ENCODE measurements around the gene TEP1.
"Not testable (repeated sequence)": the region's sequence is repeated elsewhere in the genome, so short reads cannot be mapped to it uniquely, and the experiment has no call there.

TEP1 gene

DNA sequence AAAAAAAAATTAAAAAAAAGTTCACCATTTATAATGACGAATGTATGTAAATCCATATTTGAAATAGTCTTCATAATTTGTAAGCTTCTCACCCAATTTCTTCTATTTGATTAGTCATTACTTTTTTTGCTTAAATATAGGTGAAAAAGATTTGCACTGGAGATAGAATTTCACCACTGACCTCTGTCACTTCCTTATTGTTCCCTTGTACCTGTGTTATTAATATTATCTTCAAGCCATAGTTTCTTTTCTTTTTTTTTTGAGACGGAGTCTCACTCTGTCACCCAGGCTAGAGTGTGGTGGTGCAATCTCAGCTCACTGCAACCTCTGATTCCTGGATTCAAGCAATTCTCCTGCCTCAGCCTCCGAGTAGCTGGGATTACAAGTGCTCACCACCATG lies 15.8 kb downstream of the TEP1 start:
- FAIRE-seq (no peak), DNase-seq (ENCODE audit: extremely low spot score, insufficient read length, low read depth) (no peak)

DNA sequence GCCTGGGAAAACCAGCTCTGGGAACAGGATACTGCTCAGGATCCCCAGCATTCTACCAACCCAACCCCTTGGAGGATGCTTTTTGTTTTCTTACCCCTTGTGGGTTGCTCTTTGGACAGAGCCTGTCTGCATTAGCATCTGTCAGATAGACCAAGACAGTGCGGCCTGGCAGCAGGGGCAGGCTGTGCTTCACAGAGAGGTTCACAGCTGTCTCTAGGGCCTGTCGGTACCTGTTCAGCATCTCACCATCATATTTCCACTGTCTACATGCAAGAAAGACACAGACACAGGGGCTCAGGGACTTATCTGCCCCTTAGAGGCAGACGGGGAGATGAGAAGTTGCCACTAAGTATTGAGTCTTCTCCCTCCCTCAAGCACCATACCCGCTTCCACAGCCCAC lies 21.8 kb downstream of the TEP1 start:
- FAIRE-seq (no peak), DNase-seq (ENCODE audit: extremely low spot score, insufficient read length, low read depth) (no peak)

DNA sequence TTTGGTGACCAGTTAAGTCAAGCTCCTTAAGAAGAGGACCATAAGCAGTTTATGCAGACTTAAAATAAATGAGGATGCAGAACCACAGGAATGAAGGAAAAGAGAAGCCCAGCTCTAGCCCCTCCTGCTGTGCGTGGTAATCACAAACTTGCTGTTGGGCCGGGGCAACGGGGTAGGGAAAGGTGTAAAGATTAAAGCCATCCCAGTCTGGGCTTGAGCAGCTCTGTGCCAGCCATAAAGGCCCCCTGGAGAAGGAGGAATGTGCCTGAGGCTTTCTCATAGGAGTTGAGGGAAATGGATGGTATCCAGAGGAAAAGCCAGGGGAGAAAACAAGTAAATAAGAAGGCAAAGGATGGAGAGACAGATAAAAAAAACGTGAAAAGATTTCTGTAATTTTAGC lies 25.1 kb downstream of the TEP1 start:
- no peak for DNase-seq (ENCODE audit: extremely low spot score, insufficient read length, low read depth)
- FAIRE-seq, result no peak

DNA sequence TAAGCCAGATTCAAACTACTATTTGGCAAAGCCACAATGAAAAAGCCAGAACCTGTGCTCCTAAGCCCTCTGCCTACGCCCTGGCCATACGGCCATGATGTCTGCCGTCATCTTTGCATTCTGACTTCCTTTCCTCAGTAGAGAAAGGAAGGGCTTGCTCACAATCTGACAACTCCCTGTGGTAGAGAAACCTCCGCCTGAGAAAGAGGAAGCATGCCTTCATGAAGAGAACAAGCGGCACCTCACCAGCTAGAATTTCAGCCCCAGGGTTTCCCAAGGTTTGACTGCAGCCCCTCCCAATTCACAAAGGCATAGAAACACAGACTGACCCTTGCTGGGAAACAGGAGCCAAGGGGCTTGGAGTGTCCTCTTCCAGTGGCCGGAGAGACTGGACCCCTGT lies 25.7 kb downstream of the TEP1 start:
- DNase-seq (ENCODE audit: extremely low spot score, insufficient read length, low read depth) (no peak), FAIRE-seq (no peak)

DNA sequence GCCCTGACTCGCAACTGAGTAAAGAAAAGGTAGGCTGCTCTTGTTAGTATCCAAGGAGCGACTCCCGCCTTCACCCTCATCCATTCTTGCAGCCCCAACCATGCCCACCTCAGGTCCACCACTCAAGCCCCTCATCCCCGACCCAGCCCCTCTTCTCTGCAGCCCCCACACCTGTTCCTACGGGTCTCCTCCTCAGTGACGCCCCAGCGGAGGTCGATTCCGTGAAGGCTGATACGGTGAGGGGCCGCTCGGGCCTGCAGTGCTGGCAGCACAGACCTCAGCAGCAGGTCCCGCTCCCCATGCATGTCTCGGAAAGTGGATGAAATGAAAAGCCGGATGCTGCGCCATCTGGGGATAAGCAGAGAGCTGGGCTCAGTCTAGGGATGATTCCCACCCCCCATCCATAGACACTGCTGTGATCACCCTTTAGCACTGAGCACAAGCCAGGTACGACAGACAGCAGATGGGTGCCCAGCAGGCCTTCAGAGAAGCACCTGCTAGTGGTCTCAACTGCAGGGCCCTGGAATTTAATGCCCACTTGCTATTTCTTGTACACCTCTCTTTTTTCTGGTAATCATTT lies 26.9 kb downstream of the TEP1 start:
- FAIRE-seq, result no peak
- no peak for DNase-seq (ENCODE audit: extremely low spot score, insufficient read length, low read depth)

DNA sequence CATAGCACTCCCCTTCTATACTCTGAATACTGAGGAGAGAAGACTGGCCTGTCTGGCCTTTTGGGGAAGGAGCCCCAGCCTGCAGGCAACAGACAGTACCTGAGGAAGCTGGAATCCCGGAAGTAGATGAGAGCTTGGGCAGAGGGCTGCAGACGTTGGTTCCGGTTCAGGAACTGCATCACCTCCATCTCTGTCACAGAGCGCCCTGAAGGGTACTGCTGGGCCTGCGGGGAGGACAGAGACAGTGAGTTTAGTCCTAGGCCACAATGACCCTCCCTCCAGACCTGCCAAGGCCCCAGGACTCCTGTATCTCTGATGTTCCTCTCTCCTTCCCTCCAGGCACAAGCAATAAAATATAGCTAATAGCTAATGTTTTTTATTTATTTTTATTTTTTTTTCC lies 28.4 kb downstream of the TEP1 start:
- no peak for DNase-seq (ENCODE audit: extremely low spot score, insufficient read length, low read depth)
- no peak for FAIRE-seq

DNA sequence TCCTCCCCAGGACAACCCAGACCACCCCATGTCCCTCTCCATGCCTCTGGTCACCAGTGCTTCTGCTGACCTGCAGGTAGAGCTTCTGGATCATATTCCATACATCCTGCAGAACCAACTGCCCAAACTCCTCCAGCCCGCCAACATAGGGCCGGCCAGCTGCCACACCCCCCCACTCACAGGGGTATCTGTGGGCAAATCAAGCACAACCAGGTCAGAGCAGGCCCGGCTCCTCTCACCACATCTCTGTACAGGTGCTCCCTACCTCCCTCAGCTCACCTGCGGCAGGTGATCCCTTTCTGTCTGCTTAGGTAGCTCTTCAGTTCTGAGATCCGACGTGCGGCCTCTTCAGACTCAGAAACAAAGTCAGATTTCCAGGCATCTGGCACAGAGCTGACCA lies 29.0 kb downstream of the TEP1 start:
- no peak for DNase-seq (ENCODE audit: extremely low spot score, insufficient read length, low read depth)
- FAIRE-seq, result no peak

DNA sequence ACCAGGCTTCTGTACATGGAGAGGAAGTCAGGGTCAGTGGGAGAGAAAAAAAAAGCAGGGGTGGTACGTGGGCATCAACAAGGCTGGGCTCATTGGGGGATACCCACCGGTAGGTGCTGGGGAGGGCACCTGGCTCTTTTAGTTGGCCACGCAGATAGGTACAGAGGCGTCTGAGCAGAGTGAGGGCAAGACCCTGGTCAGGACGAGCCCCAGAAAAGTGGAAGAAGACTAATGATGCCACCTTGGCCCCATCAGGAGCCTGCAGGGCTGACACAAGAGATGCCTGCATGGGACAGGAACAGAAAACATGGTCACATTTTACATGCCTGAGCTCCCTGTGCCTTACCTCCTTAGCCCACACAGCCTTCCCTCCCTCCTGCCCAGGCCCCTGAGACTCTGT lies 29.7 kb downstream of the TEP1 start:
- no peak for DNase-seq (ENCODE audit: extremely low spot score, insufficient read length, low read depth)
- FAIRE-seq, result no peak

DNA sequence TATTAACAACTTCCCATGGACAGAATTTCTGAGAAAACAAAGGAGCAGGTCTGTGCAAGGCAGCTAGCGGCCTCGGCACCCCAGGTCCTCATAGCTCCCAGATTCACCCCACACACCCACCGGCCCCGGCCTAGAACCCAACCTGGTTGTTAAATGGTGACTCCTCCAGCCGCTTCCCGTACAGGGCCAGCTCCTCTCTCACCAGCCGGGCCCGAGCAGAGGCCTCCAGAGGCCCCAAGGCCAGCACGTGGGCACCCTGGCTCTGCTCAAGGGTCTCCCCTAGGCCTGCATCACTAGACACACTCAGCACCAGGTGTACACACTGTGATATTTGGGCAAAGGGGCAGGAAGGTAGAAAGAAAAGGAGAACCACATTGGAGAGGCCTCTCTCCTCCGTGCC lies 30.3 kb downstream of the TEP1 start:
- FAIRE-seq (no peak), DNase-seq (ENCODE audit: extremely low spot score, insufficient read length, low read depth) (no peak)

DNA sequence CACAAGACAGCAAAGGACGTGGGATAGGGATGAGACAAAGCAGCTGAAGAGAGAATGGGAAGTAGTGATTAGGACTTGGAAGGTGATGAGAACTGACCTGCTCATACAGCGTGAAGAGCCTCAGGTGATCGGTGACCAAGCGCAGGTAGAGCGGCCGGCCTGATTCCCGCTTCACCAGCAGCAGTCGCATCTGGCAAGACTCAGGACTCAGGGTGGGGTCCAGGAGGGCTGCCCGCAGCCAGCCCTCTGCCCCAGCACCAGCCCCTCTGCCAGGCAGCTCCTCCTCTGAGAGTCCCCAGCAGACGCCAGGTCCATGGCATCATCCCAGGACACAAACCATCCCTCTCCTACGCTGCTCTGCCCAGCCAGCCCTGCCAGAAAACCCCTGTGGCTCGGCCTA lies 30.8 kb downstream of the TEP1 start:
- no peak for DNase-seq (ENCODE audit: extremely low spot score, insufficient read length, low read depth)
- FAIRE-seq, result no peak

DNA sequence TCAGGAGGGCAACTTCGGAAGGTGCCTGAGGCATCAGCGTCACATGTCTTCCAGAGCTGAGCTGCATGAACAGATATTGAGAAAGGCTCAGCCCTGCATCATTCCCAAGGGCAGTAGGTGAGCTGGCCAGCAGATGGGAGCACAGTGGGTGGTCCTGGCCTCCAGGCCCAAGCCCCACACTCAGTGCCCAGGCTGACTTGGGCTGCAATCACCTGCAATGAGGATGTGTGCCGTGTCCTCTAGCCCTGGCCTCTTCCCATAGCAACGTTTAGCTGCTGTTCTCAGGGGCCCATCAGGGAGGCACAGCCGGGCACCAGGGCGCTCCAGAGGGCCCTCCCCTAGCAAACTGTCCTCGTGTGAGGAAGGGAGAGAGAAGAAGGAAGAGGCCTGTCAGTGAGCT lies 32.0 kb downstream of the TEP1 start:
- no peak for FAIRE-seq
- DNase-seq (ENCODE audit: extremely low spot score, insufficient read length, low read depth), result no peak

DNA sequence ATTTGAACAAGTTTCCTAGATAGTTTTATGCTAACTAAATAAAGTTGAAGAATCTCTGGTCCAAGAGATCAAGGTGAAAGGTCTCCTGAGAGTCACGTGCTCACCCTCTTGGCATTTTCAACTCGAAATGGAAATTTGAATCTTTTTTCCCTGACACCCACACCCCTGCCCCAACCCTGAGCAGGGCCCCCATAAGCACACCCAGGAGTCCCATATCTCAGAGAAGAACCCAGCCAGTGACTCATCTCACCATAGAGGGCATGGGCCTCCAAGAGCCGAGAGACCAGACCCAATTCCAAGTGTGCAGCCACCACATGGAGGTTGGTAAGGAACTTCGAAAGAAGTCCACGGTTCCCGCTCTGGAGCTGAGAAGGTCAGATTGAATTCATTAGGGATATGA lies 32.6 kb downstream of the TEP1 start:
- no peak for DNase-seq (ENCODE audit: extremely low spot score, insufficient read length, low read depth)
- no peak for FAIRE-seq

DNA sequence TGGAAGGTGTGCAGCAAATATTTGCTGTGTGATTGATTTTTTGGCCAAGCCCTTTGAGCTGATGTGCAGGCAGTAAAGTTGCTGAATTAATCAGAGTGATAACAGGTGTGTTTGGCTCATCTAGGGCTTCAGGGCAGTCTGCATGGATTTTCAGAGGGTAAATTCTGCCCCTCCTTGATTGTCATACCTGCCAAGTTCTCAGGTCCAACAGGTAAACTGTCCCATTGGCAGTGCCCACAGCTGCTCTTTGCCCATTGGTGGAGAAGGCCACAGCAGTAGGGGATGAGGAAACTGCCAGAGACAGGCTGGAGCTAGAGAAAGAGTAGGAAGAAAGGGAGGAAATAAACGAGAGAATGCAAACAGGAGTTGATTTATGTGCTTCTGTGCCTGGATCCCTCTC lies 33.6 kb downstream of the TEP1 start:
- FAIRE-seq (no peak), DNase-seq (ENCODE audit: extremely low spot score, insufficient read length, low read depth) (no peak)

DNA sequence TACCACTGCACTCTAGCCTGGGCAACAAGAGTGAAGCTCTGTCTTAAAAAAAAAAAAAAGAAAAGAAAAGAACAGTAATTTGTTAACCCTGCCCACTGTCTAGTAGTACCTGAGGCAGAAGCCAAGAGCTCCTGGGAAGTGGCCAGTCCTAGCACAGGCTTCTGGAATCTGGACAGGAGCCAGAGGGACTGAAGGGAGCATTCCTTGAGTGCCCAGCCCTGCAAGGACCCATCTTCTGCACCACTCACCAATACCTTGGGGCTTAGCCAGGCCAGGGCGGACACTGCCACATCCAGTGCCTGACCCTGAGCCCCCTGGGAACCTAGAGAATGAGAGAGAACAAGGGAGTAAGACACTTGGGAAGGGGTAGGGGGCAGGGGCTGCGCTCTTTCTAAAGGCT lies 36.1 kb downstream of the TEP1 start:
- no peak for FAIRE-seq
- no peak for DNase-seq (ENCODE audit: extremely low spot score, insufficient read length, low read depth)

DNA sequence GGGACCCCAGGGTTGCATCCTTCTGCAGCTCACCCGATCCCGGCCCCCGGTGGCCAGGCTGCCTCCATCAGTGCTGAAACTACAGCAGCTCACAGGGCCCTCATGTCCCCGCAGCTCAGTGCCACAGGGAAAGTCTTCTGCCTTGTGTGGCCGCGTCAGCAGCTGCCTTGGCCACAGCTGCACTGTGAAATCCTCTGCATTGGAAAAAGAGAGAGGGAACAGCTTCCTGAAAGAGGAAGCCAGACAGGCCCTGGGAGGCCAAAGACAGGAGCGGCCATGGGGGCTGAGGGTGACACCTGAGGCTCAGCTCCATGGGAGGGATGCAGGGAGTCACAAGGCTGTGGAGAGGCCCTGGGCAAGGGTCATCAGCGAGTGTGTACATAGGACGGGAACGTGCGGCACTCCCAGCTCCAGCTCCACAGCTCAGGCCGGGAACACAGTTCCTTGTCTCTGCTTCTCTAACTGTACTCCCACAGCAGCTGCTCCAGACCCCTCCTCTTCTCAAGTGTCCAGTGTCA lies 37.2 kb downstream of the TEP1 start:
- DNase-seq (ENCODE audit: extremely low spot score, insufficient read length, low read depth), result no peak
- FAIRE-seq, result no peak

DNA sequence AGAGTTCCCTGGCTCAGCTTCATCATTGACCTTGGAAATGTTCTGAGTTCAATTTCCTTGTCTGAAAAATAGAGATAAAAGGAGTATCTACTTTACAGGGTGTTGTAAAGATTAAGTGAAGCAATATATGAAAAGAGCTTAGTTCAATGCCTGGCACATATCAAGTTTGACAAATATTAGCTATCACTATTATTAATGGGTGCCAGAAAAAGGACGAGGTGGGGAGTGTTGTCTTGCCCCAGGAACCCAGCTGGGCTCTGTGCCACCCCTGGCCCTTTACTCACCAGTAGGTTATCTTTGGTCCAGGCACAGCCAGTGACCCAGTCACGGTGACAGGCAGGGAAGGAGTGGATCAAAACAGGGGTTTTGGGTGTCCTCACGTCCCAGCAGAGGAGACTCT lies 37.8 kb downstream of the TEP1 start:
- DNase-seq (ENCODE audit: extremely low spot score, insufficient read length, low read depth), result no peak
- FAIRE-seq, result no peak

DNA sequence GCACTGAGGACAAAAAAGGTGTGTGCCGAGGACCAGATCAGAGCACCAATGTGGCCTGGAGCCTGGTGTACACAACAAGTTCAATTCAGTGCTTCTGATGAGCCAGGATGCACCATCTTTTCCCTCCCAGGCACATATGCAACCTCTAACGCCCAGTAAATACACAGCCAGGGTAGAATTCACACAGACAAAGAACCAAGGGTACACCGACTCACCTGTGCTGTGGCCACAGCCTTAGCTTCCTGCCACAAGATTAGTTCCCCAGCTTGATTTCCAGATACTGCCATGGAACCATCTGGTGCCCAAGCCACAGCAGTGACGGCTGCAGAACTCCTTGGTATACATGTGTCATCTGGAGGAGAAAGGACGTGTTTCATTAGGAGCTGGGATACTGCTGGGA lies 40.5 kb downstream of the TEP1 start:
- no peak for DNase-seq (ENCODE audit: extremely low spot score, insufficient read length, low read depth)
- no peak for FAIRE-seq

DNA sequence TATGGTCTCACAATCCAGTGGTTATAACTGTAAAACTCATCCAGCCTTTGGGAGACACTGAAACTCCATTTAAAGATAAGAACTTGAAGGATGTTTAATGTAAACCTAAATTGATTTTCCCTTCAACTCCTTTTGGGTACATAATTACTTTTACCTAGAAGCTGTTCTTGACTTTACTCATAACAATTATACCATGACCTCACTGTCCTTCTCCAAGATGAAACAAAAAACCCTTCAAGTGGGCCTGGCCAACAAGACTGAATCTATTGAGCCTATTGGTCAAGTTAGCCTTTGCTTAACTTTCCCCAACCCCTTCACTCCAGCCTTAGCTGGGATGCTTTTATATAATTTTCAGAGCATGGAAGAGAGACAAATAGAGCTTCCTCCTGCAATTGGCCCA lies 47.4 kb downstream of the TEP1 start:
- DNase-seq (ENCODE audit: extremely low spot score, insufficient read length, low read depth) (no peak), FAIRE-seq (no peak)

DNA sequence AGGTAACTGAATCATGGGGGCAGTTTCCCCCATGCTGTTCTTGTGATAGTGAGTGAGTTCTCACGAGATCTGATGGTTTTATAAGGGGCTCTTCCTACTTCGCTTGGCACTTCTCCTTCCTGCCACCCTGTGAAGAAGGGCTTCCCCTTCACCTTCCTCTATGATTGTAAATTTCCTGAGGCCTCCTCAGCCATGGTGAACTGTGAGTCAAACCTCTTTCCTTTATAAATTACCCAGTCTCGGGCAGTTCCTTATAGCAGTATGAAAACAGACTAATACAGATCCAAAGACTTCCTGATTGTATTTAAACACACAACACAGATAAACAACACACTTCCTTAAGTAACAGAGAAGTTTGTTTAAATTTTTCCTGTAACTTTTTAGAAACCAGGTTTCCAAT lies 54.8 kb downstream of the TEP1 start:
- not testable (repeated sequence) for FAIRE-seq; DNase-seq (ENCODE audit: extremely low spot score, insufficient read length, low read depth)

DNA sequence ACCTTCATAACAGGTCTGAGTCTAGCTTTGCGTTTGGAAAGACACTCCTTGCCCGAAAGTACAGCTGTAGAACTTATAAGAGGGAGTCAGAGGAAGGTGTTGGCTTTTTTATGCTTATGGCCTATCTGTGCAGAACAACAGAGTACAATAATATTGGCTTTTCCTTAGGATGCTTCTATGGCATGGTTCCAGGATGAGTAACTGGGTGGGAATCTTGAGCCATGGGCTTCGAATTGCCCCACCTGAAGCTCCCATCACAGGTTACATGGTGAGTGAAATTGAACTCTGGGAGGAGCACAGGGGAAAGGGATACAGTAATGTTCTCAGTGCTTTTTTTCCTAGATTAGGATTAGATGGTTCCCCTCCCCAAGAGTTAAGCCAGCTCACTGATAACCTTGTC lies 56.9 kb downstream of the TEP1 start:
- no peak for FAIRE-seq

DNA sequence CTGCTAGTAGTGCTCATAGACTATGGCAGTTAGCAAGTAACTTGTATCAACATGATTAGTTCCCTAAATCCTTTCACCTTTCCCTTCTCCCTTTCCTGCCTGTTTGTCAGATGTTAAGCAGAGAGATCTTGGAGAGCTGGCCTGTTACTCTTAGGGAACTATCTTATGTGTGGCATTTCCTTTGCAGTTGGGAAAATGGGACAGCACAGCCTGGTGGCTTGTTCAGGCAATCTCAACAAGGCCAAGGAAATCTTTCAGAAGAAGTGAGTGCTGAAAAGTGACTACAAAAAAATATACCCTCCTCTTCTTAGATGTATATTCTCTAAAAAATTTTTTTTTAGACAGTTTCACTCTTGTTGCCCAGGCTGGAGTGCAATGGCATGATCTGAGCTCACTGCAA lies 62.4 kb downstream of the TEP1 start:
- DNase-seq (ENCODE audit: extremely low spot score, insufficient read length, low read depth), result no peak
- FAIRE-seq, result no peak

More for the DNA sequence above, 56.9 kb downstream of the TEP1 start:
- no peak for DNase-seq (ENCODE audit: extremely low spot score, insufficient read length, low read depth)

DNA sequence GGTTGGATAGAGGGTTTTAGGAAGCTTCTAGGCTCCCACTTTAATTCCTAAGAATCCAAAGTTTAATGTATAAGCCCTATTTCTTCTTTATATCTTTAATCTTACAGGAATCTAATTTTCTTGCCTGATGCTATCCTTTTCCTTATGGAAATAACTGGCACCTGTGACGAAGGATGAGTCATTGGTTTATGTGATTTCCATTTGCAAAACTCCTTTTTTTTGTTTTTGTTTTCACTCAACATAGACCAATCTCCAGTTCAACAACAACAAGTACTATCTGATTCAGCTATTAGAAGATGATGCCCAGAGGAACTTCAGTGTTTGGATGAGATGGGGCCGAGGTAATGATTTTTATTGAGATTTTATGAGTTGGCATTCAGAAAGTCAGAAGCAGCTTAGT lies 63.0 kb downstream of the TEP1 start:
- FAIRE-seq (no peak), DNase-seq (ENCODE audit: extremely low spot score, insufficient read length, low read depth) (no peak)

DNA sequence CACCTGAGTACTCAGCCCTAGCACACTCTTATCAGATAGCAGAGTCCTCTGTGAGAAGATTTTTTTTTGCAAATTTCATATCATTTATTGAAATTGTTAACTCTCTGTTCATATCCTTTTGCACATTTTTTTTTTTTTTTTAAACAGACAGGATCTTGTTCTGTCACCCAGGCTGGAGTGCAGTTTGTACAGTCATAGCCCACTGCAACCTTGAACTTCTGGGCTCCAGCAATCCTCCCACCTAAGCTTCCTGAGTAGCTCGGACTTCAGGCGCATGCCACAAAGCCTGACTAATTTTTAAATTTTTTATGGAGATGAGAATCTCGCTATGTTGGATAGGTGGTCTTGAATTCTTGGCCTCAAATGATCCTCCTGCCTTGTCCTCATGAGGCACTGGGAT lies 65.6 kb downstream of the TEP1 start:
- no peak for FAIRE-seq
- DNase-seq (ENCODE audit: extremely low spot score, insufficient read length, low read depth), result no peak
